Hematopoietic multipotent progenitor cell treated with erythropoietin and hydrocortisone succinate and interleukin-3 and kit ligand, for 17 days (in vitro differentiated cells): Measurements from ENCODE around the gene CLMP.
"Not testable (repeated sequence)": the region's sequence is repeated elsewhere in the genome, so short reads cannot be mapped to it uniquely, and the experiment has no call there.

Experiments used
- DNase-seq: peaks from one replicate; pipeline ENCODE4 v3.0.0-alpha.2; 2015; ENCODE audit warnings: low spot score

Gene CLMP

GRCh38 chr11:123168241-123168640 lies 26.8 kb downstream of the CLMP start:
- DNase-seq = no peak

- no peak for DNase-seq
These were observed 28.9 kb downstream of the CLMP start for GRCh38 chr11:123166071-123166559.

- DNase-seq = no peak
These were observed 30.2 kb downstream of the CLMP start for GRCh38 chr11:123164732-123165450.

DNA sequence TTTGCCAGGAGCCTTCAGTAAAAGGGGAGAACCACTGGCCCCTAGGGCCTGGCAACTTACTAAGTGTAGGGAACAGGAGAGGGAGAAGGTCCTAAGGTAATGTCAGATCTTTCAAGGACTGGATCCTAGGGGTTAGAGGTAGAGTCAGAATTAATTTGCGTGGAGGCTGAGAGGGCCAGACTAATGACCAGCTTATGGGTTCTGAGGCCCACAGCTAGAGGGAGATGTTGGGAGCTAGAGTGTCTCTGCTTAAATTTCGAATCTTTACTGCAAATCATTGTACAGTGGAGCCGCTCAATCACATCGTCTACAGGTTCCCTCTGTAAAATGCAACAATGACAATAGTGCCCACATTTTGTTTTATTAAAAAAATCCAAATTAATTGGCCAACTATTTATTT lies 31.4 kb downstream of the CLMP start:
- no peak for DNase-seq

- DNase-seq = no peak
These were observed 33.5 kb downstream of the CLMP start for GRCh38 chr11:123161376-123162030.

- no peak for DNase-seq
These were observed 35.7 kb downstream of the CLMP start for GRCh38 chr11:123159183-123159857.

GRCh38 chr11:123158033-123159003 lies 36.7 kb downstream of the CLMP start:
- DNase-seq = no peak

DNA sequence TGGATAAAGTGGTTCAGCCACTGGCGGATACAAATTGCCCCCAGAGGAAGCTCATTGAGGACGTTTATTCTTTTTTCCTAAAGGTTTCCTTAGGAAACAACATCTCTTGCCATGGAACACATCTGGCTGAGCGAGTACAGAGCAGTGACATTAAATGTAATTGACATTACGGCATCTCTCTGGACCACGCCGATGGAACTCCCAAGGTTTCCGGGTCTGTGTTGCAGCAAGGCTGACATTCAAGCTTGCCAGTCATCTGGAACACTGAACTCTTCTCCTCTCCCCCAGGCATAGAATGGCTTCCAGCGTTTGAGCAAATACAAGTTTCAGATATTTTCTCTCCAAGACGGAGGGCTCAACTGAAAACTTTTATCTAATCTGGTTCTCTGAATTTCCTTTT lies 42.1 kb downstream of the CLMP start:
- no peak for DNase-seq

DNA sequence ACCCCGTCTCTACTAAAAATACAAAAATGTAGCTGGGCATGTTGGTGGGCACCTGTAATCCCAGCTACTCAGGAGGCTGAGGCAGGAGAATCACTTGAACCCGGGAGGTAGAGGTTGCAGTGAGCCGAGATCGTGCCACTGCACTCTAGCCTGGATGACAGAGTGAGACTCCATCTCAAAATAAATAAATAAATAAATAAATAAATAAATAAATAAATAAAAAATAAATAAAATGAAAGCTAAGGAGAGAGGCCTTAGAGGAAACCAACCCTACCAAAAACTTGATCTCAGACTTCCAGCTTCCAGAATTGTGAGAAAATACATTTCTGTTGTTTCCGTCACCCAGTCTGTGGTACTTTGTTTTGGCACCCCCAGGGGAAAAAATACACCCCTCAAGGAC lies 42.7 kb downstream of the CLMP start:
- DNase-seq = not testable (repeated sequence)

DNA sequence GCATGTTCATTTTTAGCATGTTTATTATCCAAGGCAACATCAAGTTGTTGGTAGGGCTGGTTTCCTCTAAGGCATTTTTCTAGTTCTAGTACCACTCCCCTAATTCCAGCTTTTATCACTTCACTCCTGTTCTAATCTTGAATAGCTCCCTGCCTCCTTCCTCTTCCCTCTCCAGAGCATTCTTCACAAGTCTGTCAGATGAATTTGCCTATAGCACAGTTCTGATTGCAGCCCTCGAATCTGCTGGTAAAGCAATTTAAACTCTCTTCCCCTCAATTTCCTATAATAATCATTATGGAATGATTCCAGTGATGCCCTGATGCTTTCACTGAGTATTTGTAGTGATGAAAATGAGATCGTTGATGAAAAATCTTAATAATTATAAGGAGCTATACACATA lies 43.3 kb downstream of the CLMP start:
- no peak for DNase-seq

- DNase-seq = no peak
These were observed 43.7 kb downstream of the CLMP start for GRCh38 chr11:123151366-123151765.

GRCh38 chr11:123150882-123151281 lies 44.2 kb downstream of the CLMP start:
- no peak for DNase-seq

- no peak for DNase-seq
These were observed 46.1 kb downstream of the CLMP start for GRCh38 chr11:123148965-123149364.

GRCh38 chr11:123145661-123146060 lies 49.4 kb downstream of the CLMP start:
- DNase-seq = no peak

GRCh38 chr11:123145220-123145619 lies 49.8 kb downstream of the CLMP start:
- DNase-seq = no peak

- DNase-seq = no peak
These were observed 50.3 kb downstream of the CLMP start for GRCh38 chr11:123144707-123145106.

GRCh38 chr11:123143921-123144320 lies 51.1 kb downstream of the CLMP start:
- DNase-seq = no peak

DNA sequence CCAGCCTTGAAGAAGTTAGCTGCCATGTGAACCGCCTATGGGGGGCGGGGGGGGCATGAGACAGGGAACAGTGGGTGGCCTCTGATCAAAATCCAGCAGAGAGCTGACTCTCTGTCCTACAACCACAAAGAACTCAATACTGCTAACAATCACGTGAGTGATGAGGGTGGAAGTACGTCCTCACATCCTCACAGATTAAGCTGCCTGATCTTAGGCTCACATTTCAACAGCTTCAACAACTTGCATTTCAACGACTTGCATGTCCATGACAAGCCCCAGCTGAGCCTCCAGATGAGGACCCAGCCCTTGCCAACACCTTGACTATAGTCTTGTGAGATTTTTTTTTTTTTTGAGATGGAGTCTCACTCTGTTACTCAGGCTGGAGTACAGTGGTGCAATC lies 51.6 kb downstream of the CLMP start:
- no peak for DNase-seq

DNA sequence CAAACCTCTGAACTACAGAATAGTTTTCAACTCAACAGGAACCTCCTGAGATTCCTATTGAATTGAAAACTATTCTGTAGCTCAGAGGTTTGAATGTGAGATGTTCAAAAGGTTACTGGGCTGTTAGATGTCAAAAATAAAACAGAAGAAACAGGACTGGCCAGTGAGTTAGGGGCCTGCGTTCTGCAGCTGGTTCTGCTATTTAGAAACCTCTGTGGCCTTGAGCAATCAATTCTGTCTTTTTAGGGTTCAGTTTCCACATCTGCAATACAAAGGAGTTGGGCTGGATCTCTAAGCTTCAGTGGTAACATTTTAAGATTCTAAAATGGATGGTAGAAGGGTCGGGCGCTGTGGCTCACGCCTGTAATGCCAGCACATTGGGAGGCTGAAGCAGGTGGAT lies 55.8 kb downstream of the CLMP start:
- no peak for DNase-seq

DNA sequence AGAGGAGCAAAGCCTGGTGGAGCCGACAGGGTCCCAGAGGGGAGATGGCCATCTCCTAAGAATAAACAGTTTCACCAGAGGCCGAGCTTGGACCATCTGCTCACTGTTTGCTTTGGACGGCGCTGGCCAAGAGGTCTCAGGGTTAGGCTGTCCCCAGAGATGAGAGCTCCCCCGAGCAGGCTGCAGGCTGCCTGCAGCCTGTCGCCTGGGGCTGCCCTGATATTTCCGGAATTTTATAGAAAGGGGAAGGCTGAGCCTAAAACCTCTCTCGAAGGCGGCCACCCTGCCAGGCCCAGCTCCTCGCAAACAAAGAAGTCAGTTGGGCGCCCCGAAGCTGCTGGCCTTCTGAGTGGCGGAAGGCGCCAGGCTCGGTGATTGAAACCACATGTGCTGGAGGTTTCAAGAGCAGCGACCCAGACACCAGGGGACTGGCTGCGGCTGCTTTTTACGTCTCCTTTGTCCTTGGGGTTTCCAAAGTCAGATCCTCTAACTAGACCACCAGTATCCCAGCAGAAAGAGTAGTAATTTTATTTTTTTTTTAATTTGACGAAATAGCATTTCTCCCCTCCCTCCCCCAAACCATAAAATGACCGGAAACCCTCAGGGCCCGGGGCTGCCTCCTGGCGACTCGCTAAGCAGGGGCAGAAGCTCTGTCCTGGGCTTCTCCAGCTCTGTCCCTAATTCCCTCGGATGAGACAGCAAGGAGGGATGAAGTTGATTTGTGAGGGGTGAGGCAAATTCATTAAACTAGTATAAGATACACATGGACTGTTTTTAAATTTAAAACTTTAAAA lies 57.4 kb downstream of the CLMP start:
- no peak for DNase-seq

DNA sequence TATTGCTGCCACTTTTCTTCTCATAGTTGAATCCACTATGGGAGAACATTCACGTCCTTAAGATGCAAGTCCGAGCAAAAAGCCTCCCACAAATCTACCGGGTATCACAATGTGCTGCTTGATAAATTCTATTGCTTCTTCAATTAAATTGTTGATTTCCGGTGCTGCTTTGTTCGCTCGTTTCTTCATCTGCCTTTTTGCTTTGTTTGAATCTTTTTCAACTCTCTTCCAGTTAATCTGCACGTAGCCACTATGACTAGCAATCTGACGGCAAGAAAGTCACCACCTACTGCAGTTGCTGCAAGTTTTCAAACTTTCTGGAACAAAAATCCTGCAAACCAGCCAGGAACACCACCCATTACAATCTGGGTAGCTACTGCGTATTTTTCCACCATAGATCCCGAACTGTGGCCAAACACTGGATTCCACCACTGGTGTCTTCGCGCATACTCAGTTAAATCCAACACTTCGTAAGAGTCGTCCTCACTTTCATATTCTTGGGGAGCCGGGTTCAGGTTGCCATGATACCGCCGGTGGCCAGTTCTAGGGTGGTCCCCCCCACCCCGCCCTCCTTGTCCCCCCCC lies 59.1 kb downstream of the CLMP start:
- DNase-seq = no peak
